ENCODE data around the gene HNRNPA1.
"Not testable (repeated sequence)": the region's sequence is repeated elsewhere in the genome, so short reads cannot be mapped to it uniquely, and the experiment has no call there.

Gene HNRNPA1

GRCh38 chr12:54299515-54300224 is 19.1 kb downstream of the HNRNPA1 start:
- peak; percentile 47 for DNase-seq

- no peak for DNase-seq
Observed at GRCh38 chr12:54300225-54300731, 19.8 kb downstream of the HNRNPA1 start.

GRCh38 chr12:54300732-54301427 is 20.4 kb downstream of the HNRNPA1 start, which contains the start of gene NFE2:
TSS of gene NFE2 (minus strand) at chr12:54301015. CDS start at chr12:54295248, 5,767 bp downstream.
- DNase-seq = peak; percentile 58

GRCh38 chr12:54301428-54302048 is 21.0 kb downstream of the HNRNPA1 start:
- DNase-seq = no peak

- DNase-seq = no peak
Observed at GRCh38 chr12:54303640-54304039, 23.1 kb downstream of the HNRNPA1 start.

GRCh38 chr12:54304187-54304810 is 23.8 kb downstream of the HNRNPA1 start:
- peak; percentile 35 for DNase-seq

- peak; percentile 25 for DNase-seq
Observed at GRCh38 chr12:54306925-54307741, 26.6 kb downstream of the HNRNPA1 start.

GRCh38 chr12:54311051-54311450 is 30.5 kb downstream of the HNRNPA1 start:
- DNase-seq = no peak

GRCh38 chr12:54312309-54312708 is 31.8 kb downstream of the HNRNPA1 start:
- DNase-seq = not testable (repeated sequence)

- no peak for DNase-seq
Observed at GRCh38 chr12:54321363-54321762, 40.8 kb downstream of the HNRNPA1 start.

- DNase-seq = peak; percentile 100
Observed at GRCh38 chr12:54324617-54325441, 44.3 kb downstream of the HNRNPA1 start, which contains the start of gene COPZ1. TSS of gene COPZ1 (plus strand) at chr12:54325131. CDS start at chr12:54325164, 33 bp downstream.

- peak; percentile 41 for DNase-seq
Observed at GRCh38 chr12:54325442-54326109, 45.0 kb downstream of the HNRNPA1 start.

- DNase-seq = no peak
Observed at GRCh38 chr12:54328595-54329337, 48.2 kb downstream of the HNRNPA1 start.

- DNase-seq = no peak
Observed at GRCh38 chr12:54329759-54330158, 49.2 kb downstream of the HNRNPA1 start.

- DNase-seq = no peak
Observed at GRCh38 chr12:54330442-54330841, 49.9 kb downstream of the HNRNPA1 start.

GRCh38 chr12:54331461-54331860 is 50.9 kb downstream of the HNRNPA1 start:
- no peak for DNase-seq

- DNase-seq = no peak
Observed at GRCh38 chr12:54333420-54334034, 53.0 kb downstream of the HNRNPA1 start.
